GM04504 (cell line): Measurements from ENCODE around the gene MYH6.

Experiments used
- DNase-seq: peaks from one replicate; pipeline ENCODE4 v3.0.0-alpha.2; 2012; ENCODE audit warnings: low read depth

Gene MYH6

DNA sequence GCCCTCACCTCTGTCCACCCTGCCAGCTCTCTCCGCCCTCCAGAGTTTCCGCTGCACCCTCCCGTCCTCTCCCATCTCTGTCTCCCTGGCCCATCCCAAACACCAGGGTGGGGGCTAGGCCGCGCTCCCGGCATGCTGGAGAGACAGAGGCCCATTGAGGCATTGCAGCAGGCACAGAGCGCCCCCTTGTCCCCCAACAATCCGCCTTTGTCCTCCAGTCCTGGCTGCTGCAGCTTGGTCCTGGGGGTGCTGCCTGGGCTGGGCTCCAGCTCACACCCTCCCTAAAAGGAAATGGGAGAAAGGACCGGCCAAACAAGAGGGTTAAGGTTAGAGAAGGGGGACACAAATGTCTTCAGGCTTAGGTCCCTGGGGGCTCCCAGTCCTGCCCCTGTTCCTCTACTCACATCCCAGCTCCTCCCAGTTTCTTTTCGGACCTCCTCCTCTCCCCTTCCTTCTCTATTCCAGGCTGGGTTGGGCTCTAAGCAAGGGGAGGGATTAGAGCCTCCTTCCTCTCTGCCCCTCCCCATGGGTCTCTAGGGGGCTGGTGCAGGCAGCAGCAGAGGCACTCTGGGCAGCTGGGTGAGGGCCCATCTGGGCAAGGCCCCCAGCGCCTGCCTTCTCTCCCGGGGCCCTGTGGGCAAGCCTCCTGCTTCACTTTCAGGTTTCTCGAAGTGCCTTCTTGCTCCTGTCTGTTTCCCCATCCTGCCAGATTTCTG lies 31.4 kb downstream of the MYH6 start, which contains the start of gene CMTM5:
Gene CMTM5, plus strand, starts transcription at position 565 of the 716 bp plus-strand sequence. CDS start 206 bp downstream, outside the sequence.
- DNase-seq = no peak

DNA sequence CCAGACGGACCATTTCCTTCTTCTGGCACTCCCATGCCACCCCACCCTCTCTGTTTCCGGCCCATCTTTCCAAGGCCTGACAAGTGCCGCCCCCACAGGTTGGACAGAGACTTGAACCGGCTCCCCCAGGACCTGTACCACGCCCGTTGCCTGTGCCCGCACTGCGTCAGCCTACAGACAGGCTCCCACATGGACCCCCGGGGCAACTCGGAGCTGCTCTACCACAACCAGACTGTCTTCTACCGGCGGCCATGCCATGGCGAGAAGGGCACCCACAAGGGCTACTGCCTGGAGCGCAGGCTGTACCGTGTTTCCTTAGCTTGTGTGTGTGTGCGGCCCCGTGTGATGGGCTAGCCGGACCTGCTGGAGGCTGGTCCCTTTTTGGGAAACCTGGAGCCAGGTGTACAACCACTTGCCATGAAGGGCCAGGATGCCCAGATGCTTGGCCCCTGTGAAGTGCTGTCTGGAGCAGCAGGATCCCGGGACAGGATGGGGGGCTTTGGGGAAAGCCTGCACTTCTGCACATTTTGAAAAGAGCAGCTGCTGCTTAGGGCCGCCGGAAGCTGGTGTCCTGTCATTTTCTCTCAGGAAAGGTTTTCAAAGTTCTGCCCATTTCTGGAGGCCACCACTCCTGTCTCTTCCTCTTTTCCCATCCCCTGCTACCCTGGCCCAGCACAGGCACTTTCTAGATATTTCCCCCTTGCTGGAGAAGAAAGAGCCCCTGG lies 32.4 kb downstream of the MYH6 start:
- DNase-seq = no peak

DNA sequence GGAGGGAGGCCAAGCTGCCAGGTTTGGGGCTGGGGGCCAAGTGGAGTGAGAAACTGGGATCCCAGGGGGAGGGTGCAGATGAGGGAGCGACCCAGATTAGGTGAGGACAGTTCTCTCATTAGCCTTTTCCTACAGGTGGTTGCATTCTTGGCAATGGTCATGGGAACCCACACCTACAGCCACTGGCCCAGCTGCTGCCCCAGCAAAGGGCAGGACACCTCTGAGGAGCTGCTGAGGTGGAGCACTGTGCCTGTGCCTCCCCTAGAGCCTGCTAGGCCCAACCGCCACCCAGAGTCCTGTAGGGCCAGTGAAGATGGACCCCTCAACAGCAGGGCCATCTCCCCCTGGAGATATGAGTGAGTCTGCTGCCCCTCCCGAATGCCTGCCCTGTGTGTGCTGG lies 35.0 kb downstream of the MYH6 start:
- no peak for DNase-seq

DNA sequence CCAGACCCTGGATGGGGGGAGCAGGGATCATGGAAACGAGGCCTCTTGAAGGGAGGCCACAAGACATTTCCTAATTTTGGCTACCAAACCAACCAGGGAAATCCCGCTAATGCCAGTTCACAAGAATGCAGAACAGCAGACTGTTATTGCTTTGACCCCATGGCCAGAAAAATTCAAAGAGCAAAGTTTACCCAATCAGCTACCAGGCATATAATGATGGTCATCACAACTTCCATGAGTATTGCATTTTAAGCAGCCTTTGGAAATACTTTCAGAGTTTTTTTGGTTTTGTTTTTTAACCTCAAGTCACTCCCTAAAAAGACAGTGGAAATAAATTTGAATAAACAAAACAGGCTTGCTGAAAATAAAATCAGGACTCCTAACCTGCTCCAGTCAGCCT lies 35.6 kb downstream of the MYH6 start, which contains the start of gene IL25:
Gene IL25, plus strand, starts transcription at position 301 of the 400 bp plus-strand sequence.
- DNase-seq = no peak

DNA sequence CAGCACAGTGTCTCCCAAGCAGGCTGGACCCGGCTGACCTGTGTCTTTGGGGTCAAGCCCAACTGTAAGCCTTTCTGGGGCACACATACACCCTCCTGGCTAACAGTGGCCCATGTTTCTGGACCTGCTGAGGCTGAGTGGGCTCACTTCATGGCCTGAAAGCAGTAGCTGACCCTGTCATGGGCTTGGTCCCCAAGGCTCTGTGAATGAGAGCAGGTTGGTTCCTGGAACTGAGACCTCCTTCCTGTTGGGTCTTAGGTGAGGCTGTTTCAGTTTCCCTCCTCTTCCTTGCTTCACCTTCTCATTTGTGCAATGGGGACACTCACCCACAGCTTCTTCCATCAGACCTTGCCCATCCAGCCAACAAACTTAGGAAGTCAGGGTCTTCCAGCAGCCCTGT lies 36.2 kb downstream of the MYH6 start:
- no peak for DNase-seq

DNA sequence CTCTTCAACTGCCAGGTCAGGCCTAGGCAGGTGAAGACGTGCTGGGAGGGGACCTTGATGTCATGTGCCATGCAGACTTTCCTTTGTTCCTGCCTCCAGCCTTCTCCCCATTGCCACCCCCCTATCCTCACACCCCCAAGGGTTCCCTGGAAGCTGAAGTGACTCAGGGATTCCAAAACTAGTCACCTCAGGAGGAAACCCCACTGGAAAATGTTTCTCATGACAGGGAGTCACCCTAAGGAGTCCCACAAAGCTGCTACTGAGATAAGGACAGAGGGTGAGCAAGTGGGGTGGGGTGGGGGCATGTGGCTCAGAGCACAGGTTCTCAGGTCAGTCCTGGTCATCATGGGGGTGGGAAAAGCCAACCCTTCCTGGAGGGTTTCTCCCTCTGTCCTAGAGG lies 37.9 kb downstream of the MYH6 start:
- DNase-seq = no peak

DNA sequence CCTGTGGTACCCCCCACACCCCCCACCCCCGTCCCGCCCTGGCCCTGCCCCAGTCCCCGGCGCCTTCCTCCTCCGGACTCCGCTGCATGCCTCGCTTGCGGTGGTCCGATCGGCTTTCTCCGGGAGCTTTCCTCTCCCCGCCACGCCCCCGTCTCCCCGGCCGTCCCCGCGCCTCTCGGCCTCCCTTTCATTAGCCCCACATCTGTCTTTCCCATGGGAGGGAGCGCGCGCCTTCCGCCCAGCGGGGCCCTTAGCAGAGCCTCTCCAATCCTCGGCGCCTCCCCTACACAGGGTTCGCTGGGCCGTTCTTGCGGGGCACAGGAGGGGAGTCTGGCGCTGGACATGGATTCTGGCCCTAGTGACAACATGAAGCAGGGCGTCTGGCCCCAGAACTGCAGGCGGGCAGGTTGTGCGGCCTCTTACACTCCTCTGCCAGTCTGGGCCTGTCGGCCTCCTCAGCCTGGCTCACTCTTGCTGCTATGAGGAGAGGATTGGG lies 41.6 kb downstream of the MYH6 start:
- no peak for DNase-seq

DNA sequence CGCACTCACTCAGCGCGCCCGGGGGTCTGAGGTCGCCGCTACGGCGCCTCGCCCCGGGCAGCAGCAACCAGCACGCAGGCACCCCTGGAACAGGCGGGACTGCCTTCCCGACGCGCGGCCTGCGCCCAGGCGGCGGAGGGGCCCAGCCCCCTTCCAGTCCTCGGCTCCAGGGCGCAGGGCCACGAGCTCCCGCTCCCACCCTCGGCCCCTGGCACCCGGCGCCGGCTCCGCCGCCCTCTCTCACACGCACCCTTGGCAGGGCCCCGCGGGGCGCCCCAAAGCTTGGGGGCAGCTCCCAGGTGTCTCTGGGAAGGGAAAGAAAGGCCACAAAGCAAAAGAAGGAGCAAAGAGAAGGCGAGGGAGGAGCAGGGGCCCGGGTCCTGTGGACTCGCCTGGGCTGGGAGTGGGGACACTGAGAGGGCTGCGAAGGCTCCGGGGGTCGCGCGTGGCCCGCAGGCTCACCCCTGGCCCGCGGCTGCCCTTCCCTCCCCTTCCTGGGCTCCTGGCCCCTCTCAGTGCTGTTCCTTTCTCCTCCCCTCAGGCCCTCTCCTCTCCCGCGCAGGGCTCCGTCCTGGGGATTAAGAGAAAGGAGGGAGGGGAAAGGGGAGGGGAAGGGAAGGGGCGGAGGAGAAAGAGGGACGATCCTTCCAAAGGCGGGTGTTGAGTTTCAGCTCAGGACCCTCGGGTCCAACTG lies 42.2 kb downstream of the MYH6 start:
- DNase-seq = no peak

DNA sequence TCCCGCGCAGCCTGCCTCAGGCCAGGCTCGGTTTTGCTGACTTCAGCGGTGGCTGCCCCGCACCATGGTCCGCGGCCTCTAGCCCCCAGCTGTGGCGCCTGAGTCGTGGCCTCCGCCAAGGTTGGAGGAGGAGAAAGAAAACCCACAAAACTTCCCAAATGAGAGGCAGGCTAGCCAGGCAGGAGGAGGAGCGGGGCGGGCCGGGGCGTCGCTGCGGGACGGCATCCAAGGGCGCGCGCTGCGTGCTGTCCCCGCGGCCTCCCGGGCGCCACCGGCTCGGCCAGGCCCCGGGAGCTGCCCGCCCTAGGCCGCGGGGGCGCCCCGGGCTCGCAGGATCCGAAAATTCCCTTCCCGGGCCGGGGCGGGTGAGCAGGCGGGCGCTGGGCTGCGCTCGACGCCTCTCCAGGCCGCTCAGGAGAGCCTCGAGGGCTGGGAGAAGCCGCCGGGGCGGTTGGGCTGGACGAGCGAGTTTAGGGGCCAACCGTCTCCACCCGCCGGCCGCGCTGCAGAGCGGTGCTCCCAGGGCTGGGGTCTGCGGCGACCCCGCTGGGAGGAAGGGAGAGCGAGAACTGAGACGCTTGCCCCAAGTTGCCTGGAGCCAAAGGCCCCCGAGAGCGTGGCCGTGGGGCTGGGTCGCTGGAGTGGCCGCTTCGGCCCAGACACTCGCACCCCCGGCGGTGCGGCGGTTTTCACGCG lies 42.9 kb downstream of the MYH6 start, which contains the start of gene EFS:
Gene EFS, minus strand, starts transcription at position 137 of the 696 bp plus-strand sequence. CDS start 147 bp downstream, outside the sequence.
- DNase-seq = no peak

DNA sequence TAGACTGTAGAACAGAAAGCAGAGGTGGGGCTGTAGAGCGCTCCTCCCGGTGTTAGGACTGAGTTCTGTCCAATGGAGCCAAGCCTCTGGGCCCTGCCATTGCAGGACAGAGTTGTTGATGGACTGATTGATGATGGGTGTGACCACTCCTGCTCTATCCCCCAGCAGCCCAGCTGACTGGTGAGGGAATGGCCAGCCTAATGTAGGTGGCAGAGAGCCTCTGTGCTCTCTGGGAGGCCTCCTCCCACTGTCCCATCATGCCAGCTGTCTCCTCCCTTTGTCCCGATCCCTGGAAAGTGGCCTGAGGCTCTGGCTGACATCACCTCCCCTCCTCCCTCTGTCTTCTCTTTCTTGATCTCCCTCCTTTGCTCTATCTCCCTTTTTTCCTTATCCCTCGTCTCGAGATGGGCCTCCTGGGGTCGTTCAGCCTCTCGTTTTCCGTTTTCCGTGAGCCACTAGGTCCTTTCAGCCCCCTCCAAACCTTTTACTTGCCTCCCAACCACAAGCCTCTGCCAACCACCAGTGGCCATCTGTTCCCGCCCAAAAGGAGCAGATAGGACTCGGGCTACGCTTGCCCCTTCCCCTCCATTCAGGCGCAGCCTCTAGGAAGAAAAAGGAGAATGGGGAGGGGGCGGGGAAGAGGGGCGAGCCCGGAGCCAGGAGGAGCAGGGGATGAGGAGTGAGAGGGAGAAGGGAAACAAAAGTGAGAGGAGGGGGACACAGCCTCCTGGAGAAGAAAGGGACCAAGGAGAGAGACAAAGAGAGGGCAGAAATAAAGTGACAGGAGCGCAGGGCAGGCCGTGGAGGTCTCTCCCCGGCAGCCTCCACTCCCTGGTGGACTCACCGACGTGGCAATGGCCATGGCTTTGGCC lies 43.7 kb downstream of the MYH6 start:
- no peak for DNase-seq

DNA sequence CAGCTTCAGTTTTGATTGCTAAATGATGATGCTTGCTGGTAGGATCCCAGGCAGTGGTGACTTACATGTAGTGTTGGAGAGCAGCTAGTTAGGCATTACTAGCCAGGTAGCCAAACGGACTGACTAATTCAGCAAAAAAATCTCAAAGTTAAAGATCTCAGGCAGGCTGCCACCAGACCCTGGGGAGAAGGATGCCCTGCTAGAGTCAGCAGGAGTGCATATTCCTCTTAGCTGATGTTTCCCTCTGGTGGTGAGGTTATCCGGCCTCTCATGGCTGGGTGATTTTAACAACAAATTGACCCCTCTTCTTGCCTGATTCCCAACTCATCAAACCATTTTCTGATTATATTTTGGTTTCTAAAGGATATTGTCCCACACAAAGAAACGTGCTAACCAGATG lies 45.9 kb downstream of the MYH6 start:
- DNase-seq = no peak

DNA sequence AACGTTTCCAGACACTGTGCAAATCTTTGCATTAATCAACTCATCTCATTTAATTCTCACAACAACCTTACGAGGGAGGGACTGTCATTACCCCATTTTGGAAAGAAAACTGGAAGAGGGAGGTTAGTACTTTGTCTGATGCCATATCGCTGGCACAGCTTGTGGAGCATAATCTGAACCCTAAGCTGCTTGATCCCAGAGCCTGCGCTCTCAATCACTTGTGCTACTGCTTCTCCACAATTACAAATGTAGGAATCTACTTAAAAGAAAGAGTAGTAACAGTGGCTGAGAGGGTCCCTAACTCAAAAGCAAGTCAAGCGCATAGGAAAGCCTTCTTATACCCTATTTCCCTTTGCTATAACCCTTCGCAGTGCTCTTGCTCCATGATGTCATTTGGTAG lies 46.3 kb downstream of the MYH6 start:
- DNase-seq = no peak

DNA sequence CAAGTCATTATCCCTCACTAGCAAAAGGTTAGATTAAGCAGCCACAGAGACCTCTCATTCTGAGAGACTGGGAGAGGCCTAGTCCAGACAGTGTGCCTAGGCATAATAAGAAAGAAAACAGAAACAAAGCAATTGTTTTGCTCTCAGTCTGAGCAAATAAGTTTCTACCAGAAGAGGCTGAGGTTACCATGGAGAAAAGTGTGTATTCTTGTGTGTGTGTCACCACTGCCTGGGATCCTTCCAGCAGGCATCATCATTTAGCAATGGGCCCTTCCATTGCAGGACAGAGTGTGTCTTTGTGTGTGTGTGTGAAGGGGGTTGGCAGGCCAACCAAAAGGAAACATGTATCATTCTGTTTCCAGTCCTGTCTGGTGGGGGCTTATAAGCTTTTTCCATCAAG lies 46.8 kb downstream of the MYH6 start:
- no peak for DNase-seq

DNA sequence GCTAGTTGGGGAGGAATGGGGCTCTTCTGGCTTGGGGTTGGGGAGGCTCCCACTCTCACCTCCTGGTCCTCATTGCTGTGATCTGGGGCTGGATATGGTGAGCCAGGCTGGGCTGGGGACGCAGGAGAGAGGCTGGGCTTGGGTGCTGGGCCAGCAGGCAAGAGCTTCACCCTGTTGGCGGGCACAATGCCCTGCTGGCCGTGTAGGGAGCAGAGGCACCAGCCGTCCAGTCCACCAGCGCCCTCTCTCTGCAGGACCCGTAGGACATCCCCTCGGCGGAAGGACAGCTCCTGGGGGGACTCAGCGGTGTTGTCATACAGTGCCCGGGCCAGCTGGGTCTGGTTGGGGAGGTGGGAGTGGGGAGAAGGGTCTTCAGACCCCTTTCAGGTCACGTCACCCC lies 47.6 kb downstream of the MYH6 start:
- no peak for DNase-seq

DNA sequence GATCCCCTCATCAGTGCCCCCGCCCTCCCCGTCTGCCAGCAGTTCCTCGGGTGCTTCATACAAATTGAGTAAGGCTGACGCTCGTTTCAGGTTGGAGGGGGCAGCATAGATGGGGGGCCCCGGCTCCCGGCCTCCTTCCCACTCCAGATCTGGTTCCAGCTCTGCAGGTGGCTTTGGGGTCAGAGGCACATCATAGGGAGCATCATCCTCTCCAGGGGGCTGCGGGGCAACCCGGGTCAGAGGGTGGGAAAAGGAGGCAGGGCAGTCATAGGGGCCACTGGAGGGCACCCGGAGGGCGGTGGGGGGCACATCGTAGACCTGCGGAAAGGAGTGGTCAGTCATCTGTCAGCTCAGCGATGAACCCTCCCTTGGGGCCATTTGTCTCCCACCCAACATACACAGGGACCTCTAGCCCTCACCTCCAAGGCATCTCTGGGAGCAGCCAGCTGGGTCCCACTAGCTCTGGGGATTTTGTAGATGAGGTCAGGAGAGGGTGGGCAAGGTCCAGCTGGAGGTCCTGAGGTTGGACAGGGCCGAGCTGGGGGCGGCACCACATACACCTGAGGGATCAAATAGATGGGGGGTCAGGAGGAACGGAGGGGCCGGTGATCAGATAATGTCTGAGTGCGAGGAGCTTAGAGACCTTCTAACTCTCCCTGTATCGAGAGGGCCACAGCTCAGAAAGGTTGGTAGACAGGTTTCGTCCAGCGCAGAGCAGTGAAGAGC lies 48.2 kb downstream of the MYH6 start:
- DNase-seq = no peak

DNA sequence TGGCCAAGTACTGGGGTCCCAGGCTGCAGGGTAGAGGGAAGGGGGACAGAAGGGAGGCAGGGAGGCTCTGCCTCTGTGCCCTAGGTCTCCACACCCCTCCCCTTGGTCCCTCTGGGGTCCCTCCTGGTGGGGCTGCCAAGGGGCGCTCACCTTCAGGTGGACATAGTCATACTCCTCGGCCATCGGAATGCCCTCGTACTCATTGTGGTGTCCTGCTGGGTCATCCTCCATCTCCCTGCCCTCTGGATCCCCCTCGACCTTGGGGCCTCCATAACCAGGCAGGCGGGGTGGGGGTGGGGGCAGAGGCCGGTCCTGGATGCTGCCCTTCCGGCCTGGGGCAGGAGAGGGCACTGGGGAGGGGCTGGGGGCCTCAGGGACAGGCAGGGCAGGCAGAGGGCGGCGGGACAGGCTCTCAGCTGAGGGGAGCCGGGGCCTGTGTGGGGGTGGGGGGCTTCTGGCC lies 48.9 kb downstream of the MYH6 start:
- DNase-seq = no peak

DNA sequence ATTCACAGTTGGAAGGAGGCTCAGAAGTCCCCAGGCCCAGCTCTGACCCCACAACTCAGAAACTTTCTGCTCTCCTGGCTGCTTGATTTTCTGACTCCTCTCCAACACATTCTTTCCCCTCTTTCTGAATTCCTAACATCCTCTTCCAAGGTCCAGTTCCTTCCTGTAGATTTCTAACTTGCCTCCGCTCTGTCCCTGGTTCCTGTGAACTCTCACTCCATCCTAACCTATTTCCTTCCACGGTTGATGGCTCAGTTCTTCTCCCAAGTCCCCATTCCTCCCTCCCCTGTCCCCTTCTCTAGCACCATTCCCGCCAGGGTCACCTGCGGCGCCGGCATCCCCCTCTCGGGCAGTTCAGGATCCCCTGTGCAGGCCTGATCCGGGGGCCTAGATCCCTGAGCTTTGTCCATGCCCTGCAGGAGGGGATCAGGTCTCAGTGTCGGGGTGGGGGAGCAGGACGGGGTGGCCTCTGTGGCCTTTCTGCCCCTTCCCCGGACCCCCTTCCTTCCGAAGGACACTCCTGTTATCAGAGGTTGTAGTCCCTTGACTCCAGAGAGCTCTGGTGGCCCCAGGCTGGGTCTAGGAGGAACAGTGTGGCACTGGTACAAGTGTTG lies 49.4 kb downstream of the MYH6 start:
- no peak for DNase-seq

DNA sequence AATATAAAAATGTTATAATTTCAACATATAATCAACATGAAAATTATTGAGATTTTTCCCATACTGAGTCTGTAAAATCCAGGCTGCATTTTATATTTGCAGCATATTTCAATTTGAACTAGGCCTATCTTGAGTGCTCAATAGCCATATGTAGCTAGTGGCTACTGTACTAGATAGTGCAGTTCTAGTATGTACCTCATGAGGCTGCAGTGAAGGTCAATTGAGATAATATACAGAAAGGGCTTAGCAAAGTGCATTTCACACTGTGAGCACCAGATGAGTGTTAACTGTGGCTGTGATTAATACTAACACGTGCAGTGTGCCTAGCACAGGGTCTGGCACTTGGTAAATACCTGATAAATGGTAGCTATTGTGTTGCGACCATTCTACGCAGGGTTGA lies 50.0 kb downstream of the MYH6 start:
- no peak for DNase-seq

DNA sequence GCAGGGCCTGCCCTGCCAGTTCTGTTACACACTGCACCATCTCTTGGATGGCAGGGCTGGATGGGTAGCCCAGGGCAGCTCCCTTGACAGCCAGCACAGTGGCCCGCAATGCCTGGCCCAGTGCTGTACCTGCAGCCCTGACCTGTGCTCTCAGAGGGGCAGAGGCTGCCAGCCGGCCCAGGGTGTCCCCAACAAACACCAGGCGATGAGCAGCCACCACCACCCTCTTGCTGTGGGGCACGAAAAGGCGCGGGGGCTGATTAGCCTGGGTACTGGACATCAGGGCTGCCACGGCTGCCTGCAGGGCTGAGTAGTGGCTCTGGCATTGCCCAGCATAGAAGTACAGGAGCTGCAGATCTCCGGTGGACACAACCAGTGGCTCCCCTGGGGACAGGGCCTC lies 50.8 kb downstream of the MYH6 start:
- DNase-seq = no peak

DNA sequence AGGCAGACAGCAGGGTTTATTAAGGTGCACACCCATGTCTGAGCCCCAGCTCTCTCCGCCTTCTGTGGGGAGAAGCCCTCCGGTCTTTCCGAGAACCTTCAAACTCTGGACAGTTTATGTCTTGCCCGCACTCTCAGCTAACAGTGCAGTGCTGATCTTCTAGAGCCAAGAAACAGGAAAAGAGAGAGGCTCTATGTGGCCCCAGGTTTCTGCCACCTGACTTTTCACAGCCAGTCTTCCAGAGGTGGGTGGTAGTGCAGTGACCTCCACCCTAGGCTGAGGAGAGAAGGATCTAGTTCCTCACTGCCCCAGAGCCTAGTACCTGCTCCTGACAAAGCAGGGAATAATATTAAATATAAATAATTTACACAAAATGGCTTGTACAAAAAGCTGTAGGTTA lies 51.4 kb downstream of the MYH6 start:
- no peak for DNase-seq
